ENCODE measurements around the gene RIT2.
"Not testable (repeated sequence)": the region's sequence is repeated elsewhere in the genome, so short reads cannot be mapped to it uniquely, and the experiment has no call there.

RIT2 gene

GRCh38 chr18:42756214-42756613, 359.3 kb downstream of the RIT2 start:
- DNase-seq (ENCODE audit: low spot score) = no peak

- no peak for DNase-seq (ENCODE audit: low spot score)
Observed at GRCh38 chr18:42752916-42753315, 362.6 kb downstream of the RIT2 start.

- DNase-seq (ENCODE audit: low spot score) = no peak
Observed at GRCh38 chr18:42746794-42747193, 368.7 kb downstream of the RIT2 start.

DNA sequence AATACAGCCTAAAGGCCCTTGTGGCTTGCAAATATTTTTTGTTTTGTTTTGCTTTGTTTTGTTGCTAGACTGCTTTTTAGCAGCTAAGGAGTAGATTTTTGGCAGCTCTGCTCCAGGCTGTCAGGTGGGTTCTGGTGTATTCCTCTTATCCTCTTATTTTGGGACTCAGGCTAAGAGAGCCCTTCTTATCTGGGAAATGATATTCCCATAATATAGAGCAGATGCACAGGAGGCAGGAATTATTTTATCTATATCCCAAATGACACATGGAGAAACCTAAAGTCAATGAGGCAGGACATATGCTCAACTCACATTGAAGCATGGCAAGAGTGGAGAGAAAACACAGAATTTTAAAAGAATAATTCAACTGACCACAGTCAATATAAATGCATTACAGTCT, 369.6 kb downstream of the RIT2 start:
- DNase-seq (ENCODE audit: low spot score) = no peak

GRCh38 chr18:42745171-42745570, 370.3 kb downstream of the RIT2 start:
- no peak for DNase-seq (ENCODE audit: low spot score)

- no peak for DNase-seq (ENCODE audit: low spot score)
Observed at GRCh38 chr18:42743373-42744138, 371.9 kb downstream of the RIT2 start.

- no peak for DNase-seq (ENCODE audit: low spot score)
Observed at GRCh38 chr18:42742969-42743368, 372.5 kb downstream of the RIT2 start.

GRCh38 chr18:42742474-42742873, 373.0 kb downstream of the RIT2 start:
- DNase-seq (ENCODE audit: low spot score) = no peak

DNA sequence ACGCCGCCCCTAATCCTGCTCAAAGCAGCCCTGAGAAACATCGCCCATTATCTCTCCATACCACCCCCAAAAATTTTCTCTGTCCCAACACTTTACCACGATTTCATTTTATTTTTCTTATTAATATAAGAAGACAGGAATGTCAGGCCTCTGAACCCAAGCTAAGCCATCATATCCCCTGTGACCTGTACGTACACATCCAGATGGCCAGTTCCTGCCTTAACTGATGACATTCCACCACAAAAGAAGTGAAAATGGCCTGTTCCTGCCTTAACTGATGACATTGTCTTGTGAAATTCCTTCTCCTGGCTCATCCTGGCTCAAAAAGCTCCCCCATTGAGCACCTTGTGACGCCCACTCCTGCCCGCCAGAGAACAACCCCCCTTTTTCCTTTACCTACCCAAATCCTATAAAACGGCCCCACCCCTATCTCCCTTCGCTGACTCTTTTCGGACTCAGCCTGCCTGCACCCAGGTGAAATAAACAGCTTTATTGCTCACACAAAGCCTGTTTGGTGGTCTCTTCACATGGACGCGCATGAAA, 373.6 kb downstream of the RIT2 start:
- not testable (repeated sequence) for DNase-seq (ENCODE audit: low spot score)

GRCh38 chr18:42741299-42741698, 374.2 kb downstream of the RIT2 start:
- DNase-seq (ENCODE audit: low spot score) = not testable (repeated sequence)

- no peak for DNase-seq (ENCODE audit: low spot score)
Observed at GRCh38 chr18:42736074-42736473, 379.4 kb downstream of the RIT2 start.

GRCh38 chr18:42734520-42734919, 381.0 kb downstream of the RIT2 start:
- DNase-seq (ENCODE audit: low spot score) = no peak

DNA sequence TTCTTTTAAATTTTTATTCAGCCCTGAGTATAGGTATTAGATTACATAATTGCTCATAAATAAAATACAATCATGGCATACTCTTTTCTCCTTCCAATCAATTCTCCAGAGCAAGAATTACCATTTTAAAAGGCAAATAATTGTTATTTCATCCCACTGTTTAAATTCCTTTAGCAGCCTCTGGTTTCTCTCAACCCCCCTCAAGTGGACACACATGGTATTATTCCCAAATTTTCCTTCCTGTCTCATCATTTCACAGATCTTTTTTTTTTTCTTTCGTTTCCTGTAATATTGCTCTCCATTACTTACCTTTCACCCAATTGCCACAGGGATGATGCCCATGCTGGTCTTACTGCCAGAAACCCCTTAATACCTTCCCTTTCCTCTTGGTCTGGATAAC, 385.2 kb downstream of the RIT2 start:
- DNase-seq (ENCODE audit: low spot score) = no peak

GRCh38 chr18:42719221-42719620, 396.3 kb downstream of the RIT2 start:
- DNase-seq (ENCODE audit: low spot score) = no peak

DNA sequence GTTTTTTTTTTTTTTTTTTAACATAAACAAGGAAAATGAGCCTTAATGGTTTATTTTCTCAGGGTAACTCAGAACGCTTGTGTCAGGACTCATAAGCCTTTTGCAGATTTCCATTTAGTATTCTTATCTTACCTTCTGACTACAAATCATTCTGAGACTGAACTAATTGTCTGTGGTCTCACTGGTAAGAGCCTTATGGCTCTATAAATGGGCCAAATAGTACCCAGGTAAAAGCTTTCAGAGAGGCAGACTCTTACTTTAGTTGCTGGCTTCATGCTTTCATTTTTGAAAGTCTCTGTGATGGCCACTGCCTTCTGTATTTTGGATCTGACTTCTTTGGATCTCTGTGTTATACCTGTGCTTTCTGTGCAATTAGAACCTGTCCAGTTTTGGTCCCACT, 403.4 kb downstream of the RIT2 start:
- DNase-seq (ENCODE audit: low spot score) = no peak

- DNase-seq (ENCODE audit: low spot score) = no peak
Observed at GRCh38 chr18:42707080-42707479, 408.4 kb downstream of the RIT2 start.

DNA sequence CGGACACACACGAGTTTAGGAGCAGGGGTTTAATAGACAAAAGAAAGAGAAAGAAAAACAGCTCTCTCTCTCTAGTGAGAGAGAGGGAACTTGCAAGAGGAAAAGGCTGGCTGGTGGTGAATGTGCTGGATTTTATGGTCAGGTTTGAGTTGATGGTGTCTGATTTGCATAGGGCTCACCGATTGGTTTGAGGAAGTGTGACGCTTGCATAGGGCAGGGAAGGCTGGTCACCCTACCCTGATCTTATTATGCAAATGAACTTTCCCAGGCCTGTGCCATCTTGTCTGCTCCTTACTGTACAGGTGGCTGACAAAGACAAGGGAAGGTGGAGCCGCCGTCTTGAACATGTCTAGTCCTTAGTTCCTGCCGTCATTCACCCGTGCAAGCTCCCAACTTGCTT, 408.9 kb downstream of the RIT2 start:
- peak; percentile 48 for DNase-seq (ENCODE audit: low spot score)

DNA sequence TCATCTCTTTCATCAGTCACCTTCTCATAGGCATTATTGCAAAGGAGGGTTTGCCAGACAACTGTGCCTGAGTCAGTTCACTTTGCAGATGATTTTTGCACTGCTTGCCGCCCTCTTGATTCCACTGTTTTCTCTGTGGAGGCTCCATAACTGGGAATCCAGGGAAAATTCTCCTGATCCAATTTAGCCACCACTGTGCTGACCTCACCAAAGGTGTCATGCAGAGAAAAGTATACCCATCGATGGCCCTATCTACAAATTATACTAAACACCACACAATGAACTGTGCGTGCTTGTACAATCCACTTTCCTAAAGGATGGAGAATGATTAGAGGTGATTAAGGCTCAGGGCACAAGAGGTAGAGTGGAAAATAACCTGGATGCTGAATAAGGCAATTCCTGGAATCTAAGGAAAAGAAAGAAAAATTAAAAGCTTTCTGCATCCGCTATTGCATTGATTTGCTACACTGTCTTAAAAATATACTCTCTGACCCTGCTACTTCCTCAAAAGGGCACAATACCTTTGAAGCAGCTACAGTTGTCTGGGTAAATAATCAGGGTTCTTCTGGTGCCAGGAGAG, 409.4 kb downstream of the RIT2 start:
- DNase-seq (ENCODE audit: low spot score) = no peak
